IMR-90 (cell line): ENCODE results near the gene FXYD6. TPM values are rescaled to one million over a fixed set of nuclear protein-coding genes. Genes with fewer than 3 reads are reported as not detected.

Experiments
- ATAC-seq: fragments of 200-7000 bp; cut with Tn5 transposase; 2 replicates; pipeline ENCODE4 v1.9.1; 2020; ENCODE audit warnings: low read depth, mild to moderate bottlenecking, moderate library complexity
- BruUV-seq: library from RNA; stranded (reverse); fragments of 400-500 nt; replicated peaks from 2 replicates; lab custom pipeline; 2021; lab: Mats Ljungman, UMichigan
- CTCF ChIA-PET: fragments of 300-600 bp; formaldehyde crosslinking; extraction: SDS; loops from one replicate; lab custom pipeline; 2021; ENCODE audit warnings: antibody characterized with exemption; lab: Yijun Ruan, JAX
- POLR2A ChIA-PET: fragments of 300-600 bp; sonication (Branson Sonifier 250); formaldehyde crosslinking; loops from one replicate; lab custom pipeline; 2022; ENCODE audit warnings: antibody characterized with exemption; ENCODE audit not compliant: unreplicated experiment; lab: Charles Lee
- DNase-seq: peaks from one replicate; pipeline ENCODE4 v3.0.0; 2013
- H2AFZ ChIP-seq: replicated peaks from 2 replicates; pipeline ENCODE3; 2013; ENCODE audit warnings: low read length, mild to moderate bottlenecking; ENCODE audit not compliant: poor library complexity
- H2AK5ac ChIP-seq: 2 replicates; pipeline ENCODE4 v1.6.1; 2013; ENCODE audit warnings: low read depth, low read length, inconsistent platforms
- H2AK9ac ChIP-seq: replicated peaks from 2 replicates; pipeline ENCODE3; 2013; ENCODE audit warnings: mild to moderate bottlenecking, low read depth, low read length, moderate library complexity; ENCODE audit not compliant: poor library complexity
- H2BK120ac ChIP-seq: 2 replicates; pipeline ENCODE4 v1.6.1; 2013; ENCODE audit warnings: low read depth, low read length, inconsistent platforms
- H2BK15ac ChIP-seq: 3 replicates; pipeline ENCODE4 v1.6.1; 2013; ENCODE audit warnings: low read depth, low read length, inconsistent platforms
- H2BK20ac ChIP-seq: 2 replicates; pipeline ENCODE4 v1.6.1; 2013; ENCODE audit warnings: low read depth, mild to moderate bottlenecking, inconsistent platforms, low read length, moderate library complexity
- H2BK5ac ChIP-seq: 2 replicates; pipeline ENCODE4 v1.6.1; 2013; ENCODE audit warnings: mild to moderate bottlenecking, low read depth, low read length, inconsistent platforms; ENCODE audit not compliant: poor library complexity, severe bottlenecking
- H3K14ac ChIP-seq: replicated peaks from 2 replicates; pipeline ENCODE4 v1.6.1; 2013; ENCODE audit warnings: low read depth, low read length, inconsistent platforms
- H3K18ac ChIP-seq: 2 replicates; pipeline ENCODE4 v1.6.1; 2013; ENCODE audit warnings: low read depth, low read length, control low read depth
- H3K23ac ChIP-seq: 2 replicates; pipeline ENCODE4 v1.6.1; 2013; ENCODE audit warnings: low read depth, low read length, inconsistent platforms
- H3K27ac ChIP-seq: 2 replicates; pipeline ENCODE4 v1.5.1; 2013; ENCODE audit warnings: mild to moderate bottlenecking, control low read depth, low read length; ENCODE audit not compliant: insufficient read depth
- H3K27me3 ChIP-seq: 2 replicates; pipeline ENCODE4 v1.6.1; 2013; ENCODE audit warnings: low read length; ENCODE audit not compliant: control insufficient read depth, insufficient read depth
- H3K36me3 ChIP-seq: 2 replicates; pipeline ENCODE4 v1.6.1; 2013; ENCODE audit warnings: low read length, mixed read lengths; ENCODE audit not compliant: control insufficient read depth, insufficient read depth
- H3K4ac ChIP-seq: 2 replicates; pipeline ENCODE4 v1.6.1; 2013; ENCODE audit warnings: low read depth, low read length, inconsistent platforms
- H3K4me1 ChIP-seq: 2 replicates; pipeline ENCODE4 v1.6.1; 2013; ENCODE audit warnings: low read length, mixed read lengths; ENCODE audit not compliant: control insufficient read depth, insufficient read depth
- H3K4me2 ChIP-seq: 2 replicates; pipeline ENCODE4 v1.6.1; 2013; ENCODE audit warnings: low read depth, mild to moderate bottlenecking, control low read depth, low read length, moderate library complexity
- H3K4me3 ChIP-seq: 2 replicates; pipeline ENCODE4 v1.5.1; 2013; ENCODE audit warnings: low read depth, mild to moderate bottlenecking, control low read depth, low read length, moderate library complexity; ENCODE audit not compliant: insufficient read depth
- H3K56ac ChIP-seq: 2 replicates; pipeline ENCODE4 v1.6.1; 2013; ENCODE audit warnings: low read length, inconsistent platforms; ENCODE audit not compliant: insufficient read depth; ENCODE audit errors: extremely low read depth
- H3K79me1 ChIP-seq, 2 experiments: 2 replicates each; pipeline ENCODE4 v1.6.1; 2013; ENCODE audit warnings: low read length in 2 of 2, inconsistent platforms in 1 of 2, low read depth in 1 of 2
- H3K9ac ChIP-seq: 2 replicates; pipeline ENCODE4 v1.6.1; 2013; ENCODE audit warnings: low read depth, low read length, control low read depth
- H3K9me1 ChIP-seq: 2 replicates; pipeline ENCODE4 v1.6.1; 2013; ENCODE audit warnings: low read length, inconsistent platforms; ENCODE audit not compliant: insufficient read depth
- H3K9me3 ChIP-seq: 2 replicates; pipeline ENCODE4 v1.6.1; 2013; ENCODE audit warnings: low read length; ENCODE audit not compliant: control insufficient read depth, insufficient read depth
- H4K20me1 ChIP-seq: 2 replicates; pipeline ENCODE4 v1.6.1; 2013; ENCODE audit warnings: low read length, inconsistent platforms; ENCODE audit not compliant: insufficient read depth
- H4K5ac ChIP-seq: 2 replicates; pipeline ENCODE4 v1.6.1; 2013; ENCODE audit warnings: mild to moderate bottlenecking, low read depth, low read length, control low read depth
- H4K8ac ChIP-seq, 2 experiments: 2 replicates each; pipeline ENCODE4 v1.6.1; 2013; ENCODE audit warnings: low read depth in 2 of 2, low read length in 2 of 2, control low read depth in 1 of 2, inconsistent platforms in 1 of 2
- H4K91ac ChIP-seq: 2 replicates; pipeline ENCODE4 v1.6.1; 2013; ENCODE audit warnings: low read depth, low read length, inconsistent platforms; ENCODE audit not compliant: insufficient read depth
- CEBPB ChIP-seq: IDR thresholded peaks from 2 replicates; pipeline ENCODE4 v1.6.1; 2012; ENCODE audit warnings: low read depth, low read length, improper control_type of control experiment
- FOS ChIP-seq: fragments of 150-350 bp; IDR thresholded peaks from 2 replicates; pipeline ENCODE4 v1.6.1; 2016; ENCODE audit warnings: low read depth, low read length
- RAD21 ChIP-seq: IDR thresholded peaks from 2 replicates; pipeline ENCODE4 v1.6.1; 2012; ENCODE audit warnings: low read length, improper control_type of control experiment
- SMC3 ChIP-seq: fragments of 150-350 bp; IDR thresholded peaks from 2 replicates; pipeline ENCODE4 v1.6.1; 2016; ENCODE audit warnings: low read depth, mild to moderate bottlenecking, antibody characterized with exemption, low read length, moderate library complexity
- WGBS, 2 experiments: methylation state at CpG; one replicate each; pipeline versions ENCODE4 v1.1.5 to v1.1.7; 2013; ENCODE audit warnings: missing lambda C conversion rate in 2 of 2; ENCODE audit not compliant: insufficient read length in 1 of 2; ENCODE audit errors: extremely low coverage in 2 of 2; 5-methylcytosine and 5-hydroxymethylcytosine counted together
- dilution Hi-C: fragments of 300-500 bp; cut with HindIII; formaldehyde crosslinking; loops from one replicate; pipeline ENCODE4 v1.14.3; 2018; ENCODE audit warnings: low sequenced_read_pairs; ENCODE audit not compliant: unreplicated experiment
- in situ Hi-C: fragments of 300-500 bp; cut with MboI; formaldehyde crosslinking; loops from 3 replicates; pipeline ENCODE4 v1.14.3; 2019; ENCODE audit warnings: low sequenced_read_pairs, inconsistent platforms, mixed read lengths
- intact Hi-C: fragments of 100-400 bp; cut with micrococcal nuclease; formaldehyde crosslinking; loops from 2 replicates; pipeline ENCODE4 v1.10.0; 2022
- polyA plus RNA-seq, 3 experiments: library from polyadenylated mRNA; depleted of rRNA; stranded (reverse); fragments of >200 nt; gene quantifications; 2 replicates each; pipeline ENCODE4 v1.2.3, GENCODE V29; 2012; ENCODE audit warnings: low replicate concordance in 1 of 3
- total RNA-seq: library from RNA; depleted of rRNA; stranded (reverse); fragments of >200 nt; gene quantifications from 2 replicates; pipeline ENCODE4 v1.2.3, GENCODE V29; 2012
- TF ChIP-seq, protein P1 (sequence below): conservative IDR thresholded peaks from 2 replicates; pipeline ENCODE4 v1.5.1; 2012; ENCODE audit warnings: mild to moderate bottlenecking, low read depth, low read length, improper control_type of control experiment

FXYD6 gene
- total and polyA plus RNA-seq, 2 of the 4 experiments (the other 2 are of a cell fraction) = 0.32 TPM; not detected in 1

GRCh38 chr11:117822074-117823033, 54.1 kb downstream of the FXYD6 start:
- no peak overlapping the region for H2AFZ ChIP-seq
- H4K8ac ChIP-seq = no peak overlapping the region
- H3K36me3 ChIP-seq = no peaks in the 10 kb centered on the region
- H4K5ac ChIP-seq = no peak overlapping the region
- no peak overlapping the region for H3K4me3 ChIP-seq
- H3K56ac ChIP-seq = no peak overlapping the region
- H3K79me1 ChIP-seq = no peaks in the 10 kb centered on the region
- ChIA-PET CTCF (interaction anchor here (1.0 kb wide), 1 partner anchor 15 kb away, joined by 3 read pairs; no protein-coding TSS in a partner anchor), POLR2A (no interaction called here)
- H3K4me1 ChIP-seq = peaks cover 3% of the 10 kb centered on the region; the same call in 1 of the 2 replicates
- H3K23ac ChIP-seq = no peak overlapping the region
- dilution Hi-C loops = no loop called here
- H3K4me2 ChIP-seq = no peak overlapping the region
- H4K91ac ChIP-seq = no peak overlapping the region
- ATAC-seq (no peak), DNase-seq (no peak)
- intact Hi-C loops = no loop called here
- no peak overlapping the region for H2BK120ac ChIP-seq
- in situ Hi-C loops = no loop called here
- no peak overlapping the region for H3K18ac ChIP-seq
- H4K20me1 ChIP-seq = no peaks in the 10 kb centered on the region
- no peak overlapping the region for H3K4ac ChIP-seq
- no peak overlapping the region for H3K9ac ChIP-seq
- no peaks in the 10 kb centered on the region for H3K9me1 ChIP-seq
- H2BK20ac ChIP-seq = no peak overlapping the region
- no peak overlapping the region for H2AK9ac ChIP-seq
- no peak overlapping the region for H3K27ac ChIP-seq
- no peak overlapping the region for H3K14ac ChIP-seq
- H2BK5ac ChIP-seq = no peak overlapping the region
- peaks cover 2% of the 10 kb centered on the region; the same call in 1 of the 2 replicates for H3K27me3 ChIP-seq
- BruUV-seq = no TSS peak
- 20% methylated on average over 1 of the region's 33 CpGs; no CpG with 5 or more reads in 1 of the 2 experiments for WGBS, 2 experiments
- no peak overlapping the region for H2BK15ac ChIP-seq
- TF ChIP-seq FOS = no peak
- no peak for TF ChIP-seq CEBPB
- TF ChIP-seq RAD21 = peak; percentile 19; the same call in 1 of the 2 replicates
- TF ChIP-seq, protein P1, sequence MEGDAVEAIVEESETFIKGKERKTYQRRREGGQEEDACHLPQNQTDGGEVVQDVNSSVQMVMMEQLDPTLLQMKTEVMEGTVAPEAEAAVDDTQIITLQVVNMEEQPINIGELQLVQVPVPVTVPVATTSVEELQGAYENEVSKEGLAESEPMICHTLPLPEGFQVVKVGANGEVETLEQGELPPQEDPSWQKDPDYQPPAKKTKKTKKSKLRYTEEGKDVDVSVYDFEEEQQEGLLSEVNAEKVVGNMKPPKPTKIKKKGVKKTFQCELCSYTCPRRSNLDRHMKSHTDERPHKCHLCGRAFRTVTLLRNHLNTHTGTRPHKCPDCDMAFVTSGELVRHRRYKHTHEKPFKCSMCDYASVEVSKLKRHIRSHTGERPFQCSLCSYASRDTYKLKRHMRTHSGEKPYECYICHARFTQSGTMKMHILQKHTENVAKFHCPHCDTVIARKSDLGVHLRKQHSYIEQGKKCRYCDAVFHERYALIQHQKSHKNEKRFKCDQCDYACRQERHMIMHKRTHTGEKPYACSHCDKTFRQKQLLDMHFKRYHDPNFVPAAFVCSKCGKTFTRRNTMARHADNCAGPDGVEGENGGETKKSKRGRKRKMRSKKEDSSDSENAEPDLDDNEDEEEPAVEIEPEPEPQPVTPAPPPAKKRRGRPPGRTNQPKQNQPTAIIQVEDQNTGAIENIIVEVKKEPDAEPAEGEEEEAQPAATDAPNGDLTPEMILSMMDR = peak; percentile 37
- TF ChIP-seq SMC3 = 0 out of 2 replicates have a peak, but pooled peaks have one; percentile 18
- H3K9me3 ChIP-seq = no peaks in the 10 kb centered on the region
- no peak overlapping the region for H2AK5ac ChIP-seq
